Neural crest cell (in vitro differentiated cells): ENCODE results near the gene ALK. TPM values are rescaled to one million over a fixed set of nuclear protein-coding genes. Genes with fewer than 3 reads are reported as not detected.

ENCODE experiments used
- DNase-seq: peaks from one replicate; pipeline ENCODE4 v3.0.0; 2021; ENCODE audit warnings: low read depth, mixed read lengths, low spot score
- H3K27ac Mint-ChIP-seq: one replicate; pipeline ENCODE4 v1.8.0; 2021; ENCODE audit warnings: mild to moderate bottlenecking, mixed read lengths; ENCODE audit not compliant: unreplicated experiment
- H3K27me3 Mint-ChIP-seq: 2 replicates; pipeline ENCODE4 v1.8.0; 2021; ENCODE audit warnings: low read depth, mild to moderate bottlenecking, mixed read lengths
- H3K36me3 Mint-ChIP-seq: 2 replicates; pipeline ENCODE4 v1.8.0; 2021; ENCODE audit warnings: low read depth, mild to moderate bottlenecking, mixed read lengths
- H3K4me1 Mint-ChIP-seq: 2 replicates; pipeline ENCODE4 v1.8.0; 2021; ENCODE audit warnings: mixed read lengths
- H3K4me3 Mint-ChIP-seq: one replicate; pipeline ENCODE4 v1.8.0; 2021; ENCODE audit warnings: mild to moderate bottlenecking, mixed read lengths
- H3K9me3 Mint-ChIP-seq: 2 replicates; pipeline ENCODE4 v1.8.0; 2021; ENCODE audit warnings: mixed read lengths
- total RNA-seq: library from RNA; stranded (reverse); gene quantifications from 2 replicates; pipeline ENCODE4 v1.2.1, GENCODE V29; 2021
- TF ChIP-seq, protein P1 (sequence below): fragments of 200-600 bp; sonication (generic); conservative IDR thresholded peaks from 2 replicates; pipeline ENCODE4 v1.5.0; 2021; ENCODE audit warnings: antibody characterized with exemption, mild to moderate bottlenecking

ALK gene
- total RNA-seq, 1 donor from 2014 or later, result 2.0 TPM

DNA sequence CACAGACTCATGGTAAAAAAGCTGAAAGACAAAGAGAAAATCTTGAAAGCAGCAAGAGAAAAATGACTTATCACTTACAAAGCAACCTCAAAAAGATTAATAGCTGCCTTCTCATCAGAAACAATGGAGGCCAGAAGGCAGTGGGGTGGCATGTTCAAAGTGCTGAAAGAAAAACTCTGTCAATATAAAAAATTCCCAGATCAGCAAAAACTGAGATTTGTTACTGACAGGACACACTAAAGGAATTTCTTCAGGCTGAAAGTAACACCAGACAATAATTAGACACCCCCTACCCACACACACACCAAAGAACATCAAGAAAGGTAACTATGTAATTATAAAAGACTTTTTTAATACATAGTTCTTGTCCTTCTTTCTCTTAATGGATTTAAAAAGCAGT is 495.0 kb downstream of the ALK start:
- Mint-ChIP-seq H3K4me1 (peaks cover 14% of the 10 kb centered on the region), H3K4me3 (no peak overlapping the region), H3K27me3 (no peaks in the 10 kb centered on the region), H3K27ac (no peak overlapping the region), H3K36me3 (peaks cover 5% of the 10 kb centered on the region), H3K9me3 (peaks cover 3% of the 10 kb centered on the region)
- TF ChIP-seq, protein P1, sequence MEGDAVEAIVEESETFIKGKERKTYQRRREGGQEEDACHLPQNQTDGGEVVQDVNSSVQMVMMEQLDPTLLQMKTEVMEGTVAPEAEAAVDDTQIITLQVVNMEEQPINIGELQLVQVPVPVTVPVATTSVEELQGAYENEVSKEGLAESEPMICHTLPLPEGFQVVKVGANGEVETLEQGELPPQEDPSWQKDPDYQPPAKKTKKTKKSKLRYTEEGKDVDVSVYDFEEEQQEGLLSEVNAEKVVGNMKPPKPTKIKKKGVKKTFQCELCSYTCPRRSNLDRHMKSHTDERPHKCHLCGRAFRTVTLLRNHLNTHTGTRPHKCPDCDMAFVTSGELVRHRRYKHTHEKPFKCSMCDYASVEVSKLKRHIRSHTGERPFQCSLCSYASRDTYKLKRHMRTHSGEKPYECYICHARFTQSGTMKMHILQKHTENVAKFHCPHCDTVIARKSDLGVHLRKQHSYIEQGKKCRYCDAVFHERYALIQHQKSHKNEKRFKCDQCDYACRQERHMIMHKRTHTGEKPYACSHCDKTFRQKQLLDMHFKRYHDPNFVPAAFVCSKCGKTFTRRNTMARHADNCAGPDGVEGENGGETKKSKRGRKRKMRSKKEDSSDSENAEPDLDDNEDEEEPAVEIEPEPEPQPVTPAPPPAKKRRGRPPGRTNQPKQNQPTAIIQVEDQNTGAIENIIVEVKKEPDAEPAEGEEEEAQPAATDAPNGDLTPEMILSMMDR, result no peak
- DNase-seq, result no peak

DNA sequence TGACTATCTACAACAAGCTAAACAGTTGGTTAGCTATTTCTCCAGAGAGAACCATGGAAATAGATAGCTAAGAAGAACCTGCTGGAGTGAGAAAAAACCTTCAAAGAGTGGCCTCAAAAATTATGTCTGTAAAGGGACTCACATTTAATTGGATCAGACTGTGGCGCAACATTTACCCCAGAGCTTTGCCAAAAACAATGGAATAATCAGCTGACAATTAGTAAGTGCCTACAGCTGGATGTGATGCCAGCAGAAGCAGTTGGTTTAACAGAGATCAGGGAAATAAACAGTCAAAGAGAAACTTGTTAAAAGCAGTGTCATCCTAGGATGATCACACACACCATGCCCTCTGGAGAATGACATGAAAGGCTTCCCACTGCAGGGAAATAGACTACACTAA is 495.5 kb downstream of the ALK start:
- TF ChIP-seq, protein P1, result no peak
- Mint-ChIP-seq H3K4me1 (peaks cover 19% of the 10 kb centered on the region), H3K27me3 (no peaks in the 10 kb centered on the region), H3K36me3 (peaks cover 5% of the 10 kb centered on the region), H3K4me3 (no peak overlapping the region), H3K9me3 (peaks cover 3% of the 10 kb centered on the region), H3K27ac (no peak overlapping the region)
- DNase-seq, result no peak

DNA sequence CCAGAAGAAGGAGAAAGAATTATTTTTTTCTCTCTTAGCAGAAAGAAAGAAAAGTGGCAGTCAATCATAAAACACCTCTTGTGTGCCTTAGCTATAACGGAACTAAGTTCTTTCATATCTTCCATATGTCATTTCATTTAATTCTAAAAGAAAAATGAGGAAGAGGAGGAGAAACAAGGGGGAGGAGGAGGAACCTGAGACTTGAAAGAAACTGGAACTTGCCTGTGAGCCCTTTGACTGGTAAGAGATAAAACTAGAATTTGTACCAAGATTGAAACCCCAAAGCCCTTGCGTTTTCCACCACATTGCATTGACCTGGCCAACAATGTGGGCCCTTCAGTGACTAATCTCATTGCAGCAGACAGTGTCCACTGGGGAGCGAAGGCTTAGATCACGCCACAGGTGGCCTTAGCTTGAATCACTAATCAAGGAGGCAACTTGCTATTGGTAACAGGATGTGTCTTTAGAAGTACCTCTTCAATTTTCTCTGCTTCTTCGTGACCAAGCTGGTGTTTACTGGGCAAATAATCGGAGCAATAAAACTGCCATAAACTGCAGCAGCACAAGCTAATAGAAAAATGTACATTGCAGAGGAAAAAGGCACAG is 498.2 kb downstream of the ALK start:
- no peak overlapping the region for H3K4me3 Mint-ChIP-seq
- peaks cover 36% of the 10 kb centered on the region for H3K4me1 Mint-ChIP-seq
- peaks cover 6% of the 10 kb centered on the region for H3K9me3 Mint-ChIP-seq
- H3K36me3 Mint-ChIP-seq, result peaks cover 5% of the 10 kb centered on the region
- H3K27me3 Mint-ChIP-seq, result no peaks in the 10 kb centered on the region
- DNase-seq, result no peak
- H3K27ac Mint-ChIP-seq, result no peak overlapping the region
- TF ChIP-seq, protein P1, result no peak

DNA sequence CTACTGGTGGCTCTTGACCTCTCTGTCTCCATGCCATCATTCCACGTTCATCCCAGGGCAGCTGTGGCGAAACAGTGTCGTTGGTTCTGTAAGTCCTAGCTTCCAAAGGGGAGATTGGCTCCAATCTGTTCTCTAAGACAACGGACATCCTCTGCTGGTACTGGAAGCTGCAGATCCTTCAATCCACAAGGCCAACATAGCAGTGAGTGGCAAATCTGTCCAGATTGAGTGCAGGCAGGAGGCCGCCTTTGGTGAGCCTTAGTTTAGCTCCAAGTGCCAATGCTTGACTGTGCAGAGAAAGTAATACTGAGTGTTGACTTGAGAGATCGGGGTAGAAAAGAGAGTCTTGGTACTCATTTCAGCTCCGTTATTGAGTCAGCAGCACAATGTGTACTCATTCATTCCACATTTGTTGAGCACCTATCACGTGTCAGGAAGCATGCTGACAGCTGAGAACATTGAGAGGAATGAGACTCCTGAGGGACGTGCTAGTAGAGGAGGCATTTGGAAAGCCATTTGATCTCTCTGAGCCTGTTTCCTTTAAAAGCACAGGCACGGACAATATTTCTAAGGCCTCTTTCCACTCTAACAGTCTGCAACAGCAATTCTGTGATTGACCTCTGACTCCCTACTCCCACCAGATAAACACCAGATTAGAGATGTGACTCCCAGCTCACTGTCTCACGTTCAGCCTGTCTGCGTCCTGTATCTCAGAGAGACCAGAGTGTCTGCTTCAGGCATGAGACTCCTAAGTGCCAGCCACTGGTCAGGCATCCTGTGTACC is 500.2 kb downstream of the ALK start:
- TF ChIP-seq, protein P1, result no peak
- DNase-seq, result no peak
- Mint-ChIP-seq H3K27me3 (no peaks in the 10 kb centered on the region), H3K4me3 (no peak overlapping the region), H3K27ac (peak overlapping the region; percentile 4), H3K4me1 (peaks cover 40% of the 10 kb centered on the region), H3K36me3 (peaks cover 5% of the 10 kb centered on the region), H3K9me3 (peaks cover 3% of the 10 kb centered on the region)

DNA sequence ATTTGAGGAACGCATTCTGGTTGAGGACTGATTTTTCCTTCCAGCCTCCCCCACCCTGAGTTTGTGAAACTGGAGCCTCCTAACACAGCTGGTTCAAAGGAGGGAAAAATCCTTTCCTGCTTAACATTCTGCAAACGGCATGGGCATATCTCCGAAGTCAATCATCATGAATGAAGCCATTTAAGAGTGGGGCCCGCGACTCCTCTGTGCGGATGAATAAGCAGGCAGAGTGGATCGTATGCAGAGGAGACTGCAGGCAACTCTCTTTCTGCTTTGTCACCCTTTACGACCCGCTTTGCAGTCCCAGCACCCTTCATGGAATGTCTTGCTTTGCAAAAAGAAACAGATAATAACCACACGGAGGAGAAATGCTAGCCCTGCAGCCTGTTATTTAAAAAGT is 500.9 kb downstream of the ALK start:
- DNase-seq, result peak; percentile 11
- Mint-ChIP-seq H3K9me3 (peaks cover 3% of the 10 kb centered on the region), H3K4me3 (peak overlapping the region; percentile 15), H3K4me1 (peaks cover 36% of the 10 kb centered on the region), H3K27ac (peak overlapping the region; percentile 4), H3K36me3 (no peaks in the 10 kb centered on the region), H3K27me3 (no peaks in the 10 kb centered on the region)
- TF ChIP-seq, protein P1, result no peak
